NCI-H69 (cell line): ENCODE results near the gene NUP93.

ENCODE experiments used
- DNase-seq: peaks from one replicate; lab custom pipeline; 2025; lab: John Stamatoyannopoulos, UW

NUP93 gene

DNA sequence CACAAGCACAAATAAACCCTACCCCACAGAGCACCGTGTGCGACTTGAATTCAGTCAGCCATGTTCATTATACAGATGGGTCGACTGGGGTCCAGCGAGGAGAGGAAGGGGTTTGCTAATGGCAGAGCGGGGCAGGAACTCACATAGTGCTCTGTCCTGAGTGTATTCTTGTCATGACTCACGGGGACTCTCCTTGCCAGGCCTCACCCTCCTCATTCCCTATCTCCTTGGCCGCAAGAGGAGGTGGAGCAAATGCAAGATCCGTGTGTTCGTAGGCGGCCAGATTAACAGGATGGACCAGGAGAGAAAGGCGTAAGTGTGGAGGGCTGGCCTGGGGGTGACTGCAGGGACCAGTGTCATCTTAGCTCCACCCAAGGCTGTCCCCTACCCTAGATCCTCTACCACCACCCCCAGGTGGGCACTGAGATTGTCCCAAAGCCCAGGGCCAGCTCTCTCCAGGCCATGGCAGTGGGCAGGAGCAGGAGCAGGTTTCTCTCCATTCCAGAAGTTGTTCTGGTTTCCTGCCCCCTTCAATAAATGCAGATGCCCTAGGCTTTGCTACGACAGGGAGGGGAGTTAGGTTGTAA, 164.5 kb downstream of the NUP93 start:
- no peak for DNase-seq

- no peak for DNase-seq
Observed at GRCh38 chr16:56895813-56896212, 165.9 kb downstream of the NUP93 start.

DNA sequence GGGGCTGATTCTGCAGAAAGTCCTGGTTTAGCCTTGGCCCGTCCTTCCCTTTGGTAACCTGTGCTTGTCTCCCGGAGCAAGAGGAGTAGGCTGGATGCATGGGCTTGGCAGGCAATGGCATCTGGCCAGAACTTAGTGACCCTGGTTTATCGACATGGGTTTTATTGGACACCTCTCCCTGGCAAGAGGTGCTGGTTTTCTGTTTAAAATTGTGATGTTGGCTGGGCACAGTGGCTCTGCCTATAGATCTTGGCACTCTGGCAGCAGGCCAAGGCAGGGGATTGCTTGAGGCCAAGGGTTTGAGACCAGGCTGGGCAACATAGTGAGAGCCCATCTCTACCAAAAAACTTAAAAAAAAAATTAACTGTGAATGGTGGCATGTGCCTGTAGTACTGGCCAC, 166.3 kb downstream of the NUP93 start:
- peak; percentile 1 for DNase-seq

DNA sequence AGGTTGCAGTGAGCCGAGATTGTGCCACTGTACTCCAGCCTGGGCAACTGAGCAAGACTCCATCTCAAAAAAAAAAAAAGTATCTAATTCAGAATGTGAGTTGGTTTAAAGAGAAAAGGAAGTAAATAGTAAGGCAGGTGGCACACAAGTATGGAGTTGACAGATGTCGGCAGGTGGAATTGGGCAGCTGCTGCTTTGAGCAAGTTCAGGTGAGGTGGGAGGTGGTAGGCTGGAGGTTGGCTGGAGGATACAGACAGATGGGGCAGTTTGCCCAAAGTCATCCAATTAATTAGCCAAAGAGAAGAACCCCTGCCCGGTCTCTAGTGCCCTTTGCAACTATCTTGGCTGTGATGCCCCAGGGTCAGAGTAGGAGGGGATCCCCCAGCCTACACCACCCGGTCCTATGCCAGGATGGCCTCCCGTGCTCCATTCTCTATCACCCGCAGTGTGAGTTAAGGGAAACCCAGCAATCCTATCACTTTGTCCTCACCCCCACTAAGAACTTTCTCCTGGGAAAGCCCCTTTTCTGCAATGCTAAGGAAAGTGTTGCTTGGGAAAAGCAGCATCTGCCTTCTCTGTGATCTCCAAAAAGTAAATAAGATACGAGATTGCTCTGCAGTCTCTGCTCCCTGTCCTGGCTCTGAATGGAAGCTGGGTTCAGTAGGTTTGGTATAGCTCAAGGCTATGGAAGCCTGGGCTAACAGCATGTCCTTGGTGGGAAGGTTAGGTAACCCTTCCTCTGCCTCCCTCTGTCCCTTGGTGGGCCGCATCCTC, 167.3 kb downstream of the NUP93 start:
- peak; percentile 29 for DNase-seq

- DNase-seq = no peak
Observed at GRCh38 chr16:56898847-56899246, 168.9 kb downstream of the NUP93 start.
